HG02970 (cell line): Measurements from ENCODE around the gene ADSS1.
"Not testable (repeated sequence)": the region's sequence is repeated elsewhere in the genome, so short reads cannot be mapped to it uniquely, and the experiment has no call there.

Source experiments
- ATAC-seq: cut with Tn5 transposase; IDR thresholded peaks from one replicate; pipeline ENCODE4 v1.9.1; 2021; ENCODE audit warnings: mild to moderate bottlenecking, moderate library complexity, moderate number of reproducible peaks; ENCODE audit not compliant: unreplicated experiment, low FRiP score

The ADSS1 gene

DNA sequence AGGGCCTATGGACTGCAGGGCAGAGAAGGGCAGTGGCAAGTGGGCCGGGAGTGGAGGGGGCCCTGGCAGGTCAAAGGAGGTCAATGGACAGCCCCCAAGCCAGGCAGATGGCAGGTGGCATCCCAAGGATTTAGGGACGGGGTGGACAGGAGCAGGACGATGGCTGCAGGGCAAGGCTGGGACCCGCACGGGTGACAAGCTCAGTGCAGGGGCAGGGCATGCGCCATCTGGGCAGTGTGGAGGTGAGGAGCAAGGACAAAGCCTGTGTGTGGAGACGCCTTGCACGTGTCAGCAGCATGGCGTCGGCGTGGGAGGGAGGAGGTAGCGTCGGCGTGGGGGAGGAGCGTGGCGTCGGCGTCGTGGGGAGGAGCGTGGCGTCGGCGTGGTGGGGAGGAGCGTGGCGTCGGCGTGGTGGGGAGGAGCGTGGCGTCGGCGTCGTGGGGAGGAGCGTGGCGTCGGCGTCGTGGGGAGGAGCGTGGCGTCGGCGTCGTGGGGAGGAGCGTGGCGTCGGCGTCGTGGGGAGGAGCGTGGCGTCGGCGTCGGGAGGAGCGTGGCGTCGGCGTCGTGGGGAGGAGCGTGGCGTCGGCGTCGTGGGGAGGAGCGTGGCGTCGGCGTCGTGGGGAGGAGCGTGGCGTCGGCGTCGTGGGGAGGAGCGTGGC, 5.3 kb downstream of the ADSS1 start:
- not testable (repeated sequence) for ATAC-seq

GRCh38 chr14:104729835-104730181, 5.8 kb downstream of the ADSS1 start:
- no peak for ATAC-seq

DNA sequence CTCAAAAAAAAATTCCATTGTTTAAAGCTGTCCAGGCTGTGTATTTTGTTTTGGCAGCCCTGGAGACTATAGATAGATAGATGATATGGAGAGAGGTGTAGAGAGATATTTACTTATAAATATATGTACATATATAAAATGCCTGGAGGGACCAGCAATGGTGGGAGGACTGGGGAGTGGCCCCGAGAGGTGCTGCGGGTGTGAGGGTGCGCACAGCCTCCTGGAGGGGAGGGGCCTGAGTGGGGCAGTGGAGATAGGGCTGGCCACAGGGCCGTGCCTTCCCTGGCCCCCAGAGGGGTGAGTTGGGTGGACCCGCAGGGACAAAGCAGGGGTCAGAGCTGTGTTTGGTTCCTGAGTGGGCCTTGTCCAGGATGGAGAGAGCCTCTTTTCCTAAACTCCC, 6.5 kb downstream of the ADSS1 start:
- ATAC-seq = no peak

DNA sequence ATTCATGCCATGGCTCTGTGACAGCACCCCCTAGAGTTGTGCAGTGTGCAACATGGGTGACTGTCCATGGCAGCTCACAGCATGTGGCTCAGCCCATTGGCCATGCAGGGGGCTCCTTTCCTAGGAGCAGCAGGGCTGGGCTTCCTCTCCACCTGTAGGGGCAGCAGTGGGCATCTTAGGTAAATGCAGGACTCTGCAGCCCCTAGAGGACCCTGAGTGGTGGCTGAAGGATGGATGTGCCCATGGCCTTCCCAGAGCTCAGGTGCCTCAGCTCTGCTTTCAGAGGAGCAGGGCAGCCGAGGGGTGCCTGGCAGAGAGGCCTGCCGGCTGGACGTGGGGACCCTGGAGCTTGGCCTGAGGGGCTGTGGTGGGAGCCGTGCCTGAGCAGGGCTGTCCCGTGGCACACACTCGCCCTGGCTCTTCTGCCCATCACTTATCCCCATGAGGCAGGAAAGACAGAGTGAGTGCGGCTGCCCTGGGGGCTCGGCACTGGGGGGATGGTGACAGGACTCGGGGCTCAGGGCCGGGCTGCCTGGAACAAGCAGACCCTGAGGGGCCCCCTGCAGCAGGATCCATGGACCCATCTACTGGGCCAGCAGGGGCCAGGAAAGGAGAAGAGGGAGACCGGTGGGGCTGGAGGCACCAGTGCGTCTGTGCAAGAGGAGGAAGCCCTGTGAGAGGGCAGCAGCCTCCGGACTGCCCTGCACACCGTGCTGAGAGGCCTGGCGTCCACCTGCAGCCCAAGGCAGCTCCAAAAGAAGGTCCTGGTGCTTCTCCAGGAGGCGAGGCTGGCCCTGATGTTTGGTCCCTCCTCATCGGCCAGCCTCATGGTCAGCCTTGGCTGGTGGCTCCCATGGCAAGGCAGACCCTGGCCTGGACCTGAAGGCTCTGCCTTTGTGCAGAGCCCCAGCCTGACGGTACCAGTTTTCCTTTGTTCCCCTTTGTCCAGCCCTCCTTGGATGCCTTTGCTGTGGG, 7.6 kb downstream of the ADSS1 start:
- ATAC-seq = no peak

DNA sequence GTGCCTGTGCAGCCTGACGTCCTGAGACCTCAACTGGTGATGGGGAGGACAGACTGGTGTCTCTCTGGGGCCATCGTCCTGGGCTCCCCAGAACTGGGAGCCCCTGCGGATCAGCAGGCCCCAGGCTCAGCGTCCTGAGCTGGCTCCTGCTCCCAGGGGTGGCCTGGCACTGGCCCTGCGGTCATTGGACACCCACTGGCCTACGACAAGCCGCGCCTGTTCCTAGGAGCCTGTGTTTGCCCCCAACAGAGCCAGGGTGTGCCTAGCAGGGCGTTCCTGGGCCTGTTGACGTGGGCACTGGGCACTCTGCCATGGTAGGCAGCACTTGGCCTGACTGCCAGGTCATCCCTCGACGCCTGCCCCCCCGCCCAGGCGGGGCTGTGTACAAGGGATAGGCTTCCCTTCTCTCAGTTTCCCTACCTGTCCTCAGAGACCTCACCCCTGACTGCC, 8.4 kb downstream of the ADSS1 start:
- ATAC-seq = no peak

DNA sequence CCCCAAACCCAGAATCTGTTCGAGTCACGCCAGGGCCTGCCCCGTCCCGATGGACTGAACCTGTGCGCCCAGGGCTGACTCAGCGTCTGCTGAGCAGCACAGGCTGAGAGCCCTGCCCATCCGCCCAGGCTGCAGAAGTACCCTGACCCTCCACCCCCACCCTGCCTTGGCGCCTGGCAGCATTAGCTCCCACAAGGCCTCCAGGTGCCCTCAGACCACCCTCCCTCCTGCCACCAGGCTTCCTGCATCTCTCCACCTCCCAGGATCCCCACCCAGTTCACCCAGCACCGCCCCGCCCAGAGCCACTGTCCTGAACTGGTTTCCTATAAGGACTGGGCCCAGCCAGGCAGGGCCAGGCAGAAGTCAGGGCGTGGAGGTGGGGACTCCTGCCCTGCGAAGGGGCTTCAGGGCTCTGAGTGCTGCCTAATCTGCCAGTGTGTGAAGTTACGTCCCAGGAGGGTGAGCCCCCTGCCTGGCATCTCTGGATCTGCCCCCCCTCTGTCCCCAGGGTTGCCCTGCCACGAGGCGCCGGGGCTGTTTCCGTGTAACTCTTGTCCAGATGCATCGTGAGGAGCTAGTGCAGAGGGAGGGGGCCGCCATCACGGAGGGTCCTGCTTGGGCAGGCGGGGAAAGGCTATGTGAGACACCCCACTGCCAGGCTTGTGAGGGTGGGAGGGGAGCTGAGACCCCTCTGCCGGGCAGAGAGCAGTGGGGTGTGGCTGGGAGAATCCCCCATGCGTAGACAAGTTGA, 9.1 kb downstream of the ADSS1 start:
- ATAC-seq = no peak

DNA sequence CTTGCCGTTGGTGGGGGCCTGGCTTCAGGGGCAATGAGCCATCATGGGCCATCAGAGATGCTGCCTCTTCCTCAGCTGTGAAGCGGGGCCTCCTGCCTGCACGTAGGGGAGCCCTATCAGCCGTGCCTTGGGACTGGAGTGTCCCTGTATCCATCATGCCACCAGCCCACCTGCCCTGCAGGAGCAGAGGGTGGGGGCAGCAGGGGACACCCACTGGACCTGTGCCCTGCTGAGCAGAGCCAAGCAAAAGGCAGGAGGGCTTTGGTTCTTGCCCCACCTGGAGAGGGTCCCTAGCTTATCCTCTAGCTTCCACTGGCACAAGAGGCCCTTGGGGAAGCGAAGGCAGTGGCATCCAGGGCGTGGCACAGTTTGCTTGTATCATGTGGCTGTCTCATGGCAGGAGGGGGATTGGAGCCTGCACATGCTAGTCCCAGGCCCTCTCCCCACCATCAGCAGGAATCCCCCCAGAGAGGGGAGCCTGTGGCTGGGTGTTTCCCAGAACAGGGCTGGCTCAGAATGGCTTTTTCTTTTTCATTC, 10.1 kb downstream of the ADSS1 start:
- ATAC-seq = no peak

- ATAC-seq = no peak
Measured at GRCh38 chr14:104734601-104734990, 10.6 kb downstream of the ADSS1 start.

DNA sequence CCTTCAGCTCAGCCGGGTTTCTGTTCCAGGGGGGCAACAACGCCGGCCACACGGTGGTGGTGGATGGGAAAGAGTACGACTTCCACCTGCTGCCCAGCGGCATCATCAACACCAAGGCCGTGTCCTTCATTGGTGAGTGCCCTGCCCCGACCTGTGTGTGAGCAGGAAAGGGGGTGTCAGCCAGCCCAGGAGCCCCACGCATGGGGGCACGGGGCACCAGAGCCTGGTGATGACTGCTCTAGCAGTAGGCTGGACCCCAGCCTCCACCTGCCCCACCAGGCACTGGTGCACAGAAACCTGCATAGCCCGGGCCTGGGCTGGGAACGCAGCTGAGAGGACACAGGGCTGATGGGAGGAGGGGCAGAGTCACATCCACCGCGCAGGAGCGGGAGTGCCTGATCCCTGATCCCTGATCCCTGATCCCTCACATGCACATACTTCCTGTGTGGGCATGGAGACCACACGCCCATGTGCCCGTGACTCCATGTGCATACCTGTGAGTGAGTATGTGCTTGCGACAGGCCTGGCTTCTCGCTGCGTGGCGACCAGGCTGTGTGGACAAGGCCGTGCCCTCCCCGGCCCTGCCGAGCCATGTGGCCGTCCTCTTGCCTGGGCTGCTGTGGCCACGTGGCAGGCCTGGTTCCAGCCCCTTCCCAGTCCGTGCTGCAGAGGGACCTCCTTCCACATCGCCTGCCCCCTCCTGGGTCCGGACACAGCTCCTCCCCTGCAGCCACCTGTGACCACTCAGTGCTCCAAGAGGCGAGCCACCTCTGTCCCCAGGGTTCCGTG, 11.2 kb downstream of the ADSS1 start:
- ATAC-seq = no peak

- ATAC-seq = no peak
Measured at GRCh38 chr14:104735830-104736642, 12.0 kb downstream of the ADSS1 start.

- no peak for ATAC-seq
Measured at GRCh38 chr14:104738375-104739019, 14.5 kb downstream of the ADSS1 start.

- no peak for ATAC-seq
Measured at GRCh38 chr14:104739026-104739425, 15.0 kb downstream of the ADSS1 start.

- no peak for ATAC-seq
Measured at GRCh38 chr14:104739546-104740516, 15.8 kb downstream of the ADSS1 start.

GRCh38 chr14:104741108-104741802, 17.2 kb downstream of the ADSS1 start:
- no peak for ATAC-seq

DNA sequence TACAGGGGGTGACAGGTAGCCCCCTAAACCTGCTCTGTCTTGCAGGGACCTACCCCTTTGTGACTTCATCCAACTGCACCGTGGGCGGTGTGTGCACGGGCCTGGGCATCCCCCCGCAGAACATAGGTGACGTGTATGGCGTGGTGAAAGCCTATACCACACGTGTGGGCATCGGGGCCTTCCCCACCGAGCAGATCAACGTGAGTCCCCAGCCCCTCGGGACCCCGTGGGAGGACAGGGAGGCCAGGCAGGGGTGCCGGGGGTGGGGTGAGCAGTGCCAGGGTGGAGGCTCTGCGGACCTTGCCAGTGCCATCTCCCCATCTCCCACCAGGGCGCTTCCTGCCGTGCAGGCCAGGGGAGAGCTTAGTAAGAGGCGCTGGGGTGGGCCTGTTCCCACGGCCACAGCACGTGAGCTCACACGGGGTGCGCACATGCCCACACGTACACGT, 17.8 kb downstream of the ADSS1 start:
- no peak for ATAC-seq

DNA sequence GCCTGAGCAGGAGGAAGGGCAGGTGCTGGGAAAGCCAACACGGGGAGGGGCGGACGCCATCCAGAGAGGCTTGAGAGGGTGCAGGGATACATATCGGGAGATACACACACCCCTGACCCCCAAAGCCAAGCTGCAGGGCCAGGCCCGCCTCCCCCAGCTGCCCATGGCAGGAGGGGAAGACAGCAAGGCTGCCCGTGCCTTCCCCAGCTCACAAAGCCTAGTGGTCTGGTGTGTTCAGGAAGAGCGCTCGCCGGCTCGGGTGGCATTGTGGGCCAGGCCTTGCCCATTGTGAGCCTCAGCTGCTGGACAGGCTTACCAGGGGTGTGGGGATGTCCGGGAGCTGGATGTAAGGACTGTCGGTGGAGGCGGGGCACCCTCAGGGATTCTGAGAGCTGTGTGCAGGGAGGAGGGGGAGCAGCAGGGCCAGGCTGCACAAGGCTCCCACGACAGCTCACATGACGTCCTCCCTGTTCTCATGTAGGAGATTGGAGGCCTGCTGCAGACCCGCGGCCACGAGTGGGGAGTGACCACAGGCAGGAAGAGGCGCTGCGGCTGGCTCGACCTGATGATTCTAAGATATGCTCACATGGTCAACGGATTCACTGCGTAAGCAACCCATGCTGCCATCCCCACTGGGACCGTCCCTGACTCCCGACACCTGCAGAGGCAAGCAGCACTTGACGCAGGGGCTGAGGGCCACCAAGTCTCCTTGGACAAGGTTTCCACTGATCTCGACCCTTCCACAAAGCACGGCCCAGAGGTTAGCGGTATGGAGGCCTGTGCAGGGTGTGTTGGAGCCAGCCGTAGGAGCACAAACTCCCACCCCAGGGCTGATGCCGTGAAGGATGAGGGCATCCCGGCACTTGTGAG, 18.8 kb downstream of the ADSS1 start:
- no peak for ATAC-seq
